Activated CD4-positive, alpha-beta T cell treated with anti-CD3 and anti-CD28 coated beads, Interleukin-2, amount 50 U/mL, for 24 hours (primary cell): ENCODE data around the gene OR5K3.

Experiments used
- DNase-seq, 2 donors: peaks; one replicate each; pipeline ENCODE4 v3.0.0-alpha.2; 2020; ENCODE audit warnings: low read depth in 1 of 2, low spot score in 1 of 2

The OR5K3 gene

DNA sequence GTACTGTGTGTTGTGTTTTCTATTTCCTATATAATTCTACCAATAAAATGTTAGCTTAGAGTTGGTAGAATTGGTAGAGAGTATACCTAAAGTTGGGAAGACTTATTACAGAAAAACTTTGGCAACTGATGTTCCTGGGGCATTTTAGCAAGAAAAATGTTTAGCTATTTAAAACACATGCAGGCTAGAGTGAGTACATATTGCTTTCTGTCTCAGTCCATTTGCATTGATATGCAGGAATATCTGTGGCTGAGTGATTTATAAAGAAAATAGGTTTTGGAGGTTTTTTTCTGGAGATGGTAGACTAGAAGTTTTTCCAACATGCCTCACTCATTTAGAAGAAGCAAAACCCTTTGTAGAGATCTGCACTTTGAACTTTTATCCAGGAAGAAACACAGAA lies 42.1 kb downstream of the OR5K3 start:
- no peak for DNase-seq

DNA sequence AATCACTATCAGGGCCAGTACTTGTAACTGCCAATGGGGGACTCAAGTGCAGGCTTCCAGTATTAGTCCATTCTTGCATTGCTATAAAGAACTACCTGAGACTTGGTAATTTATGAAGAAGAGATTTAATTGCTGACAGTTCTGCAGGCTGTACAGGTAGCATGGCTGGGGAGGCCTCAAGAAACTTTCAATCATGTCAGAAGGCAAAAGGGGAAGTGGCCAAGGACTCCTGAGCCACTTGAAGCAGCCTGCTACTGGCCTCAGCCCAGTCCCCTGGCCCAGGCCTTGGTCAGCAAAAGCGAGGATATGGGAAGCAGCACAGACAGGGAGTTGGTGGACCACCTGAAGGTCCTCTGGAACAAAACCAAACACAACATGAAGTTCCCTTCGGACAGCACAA lies 43.3 kb downstream of the OR5K3 start:
- DNase-seq, result no peak

DNA sequence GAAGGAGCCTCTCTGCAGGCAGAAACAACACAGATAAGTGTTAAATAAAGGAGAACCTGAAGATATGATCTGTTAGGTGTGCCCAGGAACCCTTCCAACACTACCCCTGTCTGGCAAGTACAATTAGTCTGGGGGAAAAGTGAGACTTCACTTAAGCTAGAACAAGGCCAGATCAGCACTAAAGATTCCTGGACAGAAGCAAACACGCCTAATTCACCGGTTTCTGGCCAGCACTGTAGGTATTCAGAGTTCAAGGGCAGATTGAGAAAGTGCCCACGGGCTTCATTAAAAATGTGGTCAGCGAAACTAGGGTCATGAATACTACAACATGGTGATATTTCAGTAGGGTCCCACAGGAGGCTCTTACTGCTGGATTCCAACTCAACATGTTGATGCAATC lies 43.9 kb downstream of the OR5K3 start:
- DNase-seq, result no peak

DNA sequence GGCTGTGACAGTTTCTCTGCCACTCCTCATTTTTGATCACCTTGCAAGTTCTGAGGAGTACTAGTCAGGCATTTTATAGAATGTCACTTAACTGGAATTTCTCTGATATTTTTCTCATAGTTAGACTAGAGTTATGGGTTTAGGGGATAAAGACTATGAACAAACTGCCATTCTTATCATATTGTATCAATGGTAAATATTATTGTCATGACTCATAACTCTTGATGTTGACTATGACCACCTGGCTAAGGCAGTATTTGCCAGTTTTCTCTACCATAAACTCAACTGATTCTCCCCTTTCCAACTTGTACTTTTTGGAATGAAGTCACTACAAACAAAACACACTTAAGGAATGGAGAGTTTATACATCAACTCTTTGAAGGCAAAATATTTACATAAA lies 49.8 kb downstream of the OR5K3 start:
- DNase-seq, result no peak
